ENCODE results near the gene CLMN. TPM values are rescaled to one million over a fixed set of nuclear protein-coding genes. Genes with fewer than 3 reads are reported as not detected.

Gene CLMN
- total RNA-seq, 2 donors from 2014 or later = 3.4 to 4.0 TPM

GRCh38 chr14:95261616-95262510, 57.8 kb downstream of the CLMN start:
- Histone ChIP-seq H3K36me3 (no peaks in the 10 kb centered on the region), H3K4me1 (peaks cover 0 to 40% of the 10 kb centered on the region in 2 donors), H3K9me3 (no peaks in the 10 kb centered on the region), H3K27me3 (no peaks in the 10 kb centered on the region), H3K27ac (peak overlapping the region; percentile 46 to 53), H3K4me3 (no peak overlapping the region)
- TF ChIP-seq CTCF (IDR thresholded peaks at IDR 0.05) = no peak
- DNase-seq (ENCODE audit: low spot score) = no peak

- no peak overlapping the region for H3K4me3 ChIP-seq
- H3K27me3 ChIP-seq = no peaks in the 10 kb centered on the region
- H3K9me3 ChIP-seq = no peaks in the 10 kb centered on the region
- H3K27ac ChIP-seq = peak overlapping the region in 1 of 2 donors; percentile 53
- H3K4me1 ChIP-seq = peaks cover 0 to 42% of the 10 kb centered on the region in 2 donors
- H3K36me3 ChIP-seq = no peaks in the 10 kb centered on the region
- TF ChIP-seq CTCF (IDR thresholded peaks at IDR 0.05) = no peak
- no peak for DNase-seq (ENCODE audit: low spot score)
Observed at GRCh38 chr14:95260537-95261361, 59.0 kb downstream of the CLMN start.

- Histone ChIP-seq H3K27me3 (no peaks in the 10 kb centered on the region), H3K27ac (no peak overlapping the region), H3K4me3 (no peak overlapping the region), H3K4me1 (peaks cover 0 to 39% of the 10 kb centered on the region in 2 donors), H3K36me3 (no peaks in the 10 kb centered on the region), H3K9me3 (no peaks in the 10 kb centered on the region)
- TF ChIP-seq CTCF (IDR thresholded peaks at IDR 0.05) = no peak
- DNase-seq (ENCODE audit: low spot score) = no peak
Observed at GRCh38 chr14:95258754-95259593, 60.7 kb downstream of the CLMN start.

- TF ChIP-seq CTCF (IDR thresholded peaks at IDR 0.05) = no peak
- Histone ChIP-seq H3K4me1 (peaks cover 0 to 39% of the 10 kb centered on the region in 2 donors), H3K36me3 (no peaks in the 10 kb centered on the region), H3K27ac (no peak overlapping the region), H3K27me3 (no peaks in the 10 kb centered on the region), H3K9me3 (no peaks in the 10 kb centered on the region), H3K4me3 (no peak overlapping the region)
- DNase-seq (ENCODE audit: low spot score) = peak; percentile 4
Observed at GRCh38 chr14:95258156-95258555, 61.6 kb downstream of the CLMN start.

GRCh38 chr14:95257521-95257920, 62.2 kb downstream of the CLMN start:
- Histone ChIP-seq H3K27me3 (no peaks in the 10 kb centered on the region), H3K36me3 (no peaks in the 10 kb centered on the region)

More at GRCh38 chr14:95257521-95257920, 62.2 kb downstream of the CLMN start:
- no peak overlapping the region for H3K4me3 ChIP-seq
- no peak for TF ChIP-seq CTCF (IDR thresholded peaks at IDR 0.05)
- no peaks in the 10 kb centered on the region for H3K9me3 ChIP-seq
- DNase-seq (ENCODE audit: low spot score) = no peak
- H3K4me1 ChIP-seq = peaks cover 0 to 36% of the 10 kb centered on the region in 2 donors
- no peak overlapping the region for H3K27ac ChIP-seq

Measured in right atrium auricular region (tissue), 2 donors.